Measurements from ENCODE around the gene FAM13A.
"Not testable (repeated sequence)": the region's sequence is repeated elsewhere in the genome, so short reads cannot be mapped to it uniquely, and the experiment has no call there.

FAM13A gene

DNA sequence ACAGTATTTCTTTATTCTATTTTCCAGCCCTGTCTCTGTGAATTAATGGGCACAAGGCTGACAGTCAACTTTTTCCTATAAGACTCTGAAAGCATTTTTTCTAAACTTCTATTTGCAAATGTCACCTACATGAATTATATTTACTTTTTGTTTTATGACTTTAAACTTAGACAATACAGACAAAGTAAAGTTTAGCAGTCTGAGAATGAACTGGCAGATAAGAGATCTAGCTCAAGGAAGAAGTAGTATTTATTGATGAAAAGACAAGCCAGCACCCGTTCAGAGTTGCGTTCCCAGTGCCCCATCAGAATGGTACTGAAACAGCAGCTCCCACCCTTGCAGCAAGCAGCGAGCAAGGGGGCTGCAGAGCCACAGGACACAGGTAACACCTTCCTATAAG is 148.5 kb downstream of the FAM13A start:
- Histone ChIP-seq H3K4me3 (ENCODE audit: low read length) (no peak overlapping the region), H3K9me3 (ENCODE audit: control insufficient read depth, insufficient read depth, low read length) (peaks cover 6% of the 10 kb centered on the region; the same call in 1 of the 2 replicates), H3K4me1 (ENCODE audit: control insufficient read depth, low read length) (no peaks in the 10 kb centered on the region), H3K27me3 (ENCODE audit: control insufficient read depth, low read length) (no peaks in the 10 kb centered on the region), H3F3A (ENCODE audit: control insufficient read depth, insufficient read depth) (no peaks in the 10 kb centered on the region), H3K27ac (ENCODE audit: low read depth, low read length) (no peak overlapping the region), H4K20me1 (ENCODE audit: control insufficient read depth, insufficient read depth, low read depth, low read length) (no peaks in the 10 kb centered on the region), H3K36me3 (ENCODE audit: control insufficient read depth, low read length) (no peaks in the 10 kb centered on the region), H3K9me2 (replicated peaks; ENCODE audit: control insufficient read depth, low read length) (no peaks in the 10 kb centered on the region), H3K4me2 (ENCODE audit: low read length) (no peak overlapping the region), H3K79me2 (ENCODE audit: control insufficient read depth, low read length) (no peaks in the 10 kb centered on the region)
- TF ChIP-seq, protein P1, sequence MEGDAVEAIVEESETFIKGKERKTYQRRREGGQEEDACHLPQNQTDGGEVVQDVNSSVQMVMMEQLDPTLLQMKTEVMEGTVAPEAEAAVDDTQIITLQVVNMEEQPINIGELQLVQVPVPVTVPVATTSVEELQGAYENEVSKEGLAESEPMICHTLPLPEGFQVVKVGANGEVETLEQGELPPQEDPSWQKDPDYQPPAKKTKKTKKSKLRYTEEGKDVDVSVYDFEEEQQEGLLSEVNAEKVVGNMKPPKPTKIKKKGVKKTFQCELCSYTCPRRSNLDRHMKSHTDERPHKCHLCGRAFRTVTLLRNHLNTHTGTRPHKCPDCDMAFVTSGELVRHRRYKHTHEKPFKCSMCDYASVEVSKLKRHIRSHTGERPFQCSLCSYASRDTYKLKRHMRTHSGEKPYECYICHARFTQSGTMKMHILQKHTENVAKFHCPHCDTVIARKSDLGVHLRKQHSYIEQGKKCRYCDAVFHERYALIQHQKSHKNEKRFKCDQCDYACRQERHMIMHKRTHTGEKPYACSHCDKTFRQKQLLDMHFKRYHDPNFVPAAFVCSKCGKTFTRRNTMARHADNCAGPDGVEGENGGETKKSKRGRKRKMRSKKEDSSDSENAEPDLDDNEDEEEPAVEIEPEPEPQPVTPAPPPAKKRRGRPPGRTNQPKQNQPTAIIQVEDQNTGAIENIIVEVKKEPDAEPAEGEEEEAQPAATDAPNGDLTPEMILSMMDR (IDR thresholded peaks at IDR 0.05; ENCODE audit: low read depth, low read length, poor library complexity, severe bottlenecking), result no peak
- TF ChIP-seq EZH2phosphoT487 (IDR thresholded peaks at IDR 0.05; ENCODE audit: borderline replicate concordance, low read length), result no peak

DNA sequence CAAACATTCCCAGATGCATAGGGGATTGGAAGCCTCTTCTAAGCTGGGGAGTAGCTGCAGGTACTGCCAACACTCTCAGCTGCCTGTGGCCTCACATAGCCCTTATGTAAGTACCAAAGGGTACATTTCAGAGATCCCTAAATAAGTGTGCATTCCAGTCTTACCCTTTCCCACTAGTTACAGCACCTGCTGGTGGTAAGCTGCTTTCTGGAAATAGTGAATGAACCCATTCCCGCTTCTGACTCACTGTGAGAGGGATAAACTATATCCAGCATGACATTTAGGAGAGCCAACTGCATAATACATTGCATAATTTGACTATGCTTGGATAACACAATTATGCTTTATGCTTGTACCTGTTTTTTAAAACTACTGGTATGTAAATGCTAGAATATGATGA is 149.0 kb downstream of the FAM13A start:
- H3K4me2 ChIP-seq (ENCODE audit: low read length), result no peak overlapping the region
- H4K20me1 ChIP-seq (ENCODE audit: control insufficient read depth, insufficient read depth, low read depth, low read length), result no peaks in the 10 kb centered on the region
- TF ChIP-seq EZH2phosphoT487 (IDR thresholded peaks at IDR 0.05; ENCODE audit: borderline replicate concordance, low read length), result no peak
- TF ChIP-seq, protein P1 (IDR thresholded peaks at IDR 0.05; ENCODE audit: low read depth, low read length, poor library complexity, severe bottlenecking), result no peak
- H3K79me2 ChIP-seq (ENCODE audit: control insufficient read depth, low read length), result no peaks in the 10 kb centered on the region
- no peaks in the 10 kb centered on the region for H3K27me3 ChIP-seq (ENCODE audit: control insufficient read depth, low read length)
- no peaks in the 10 kb centered on the region for H3K4me1 ChIP-seq (ENCODE audit: control insufficient read depth, low read length)
- peaks cover 6% of the 10 kb centered on the region; the same call in 1 of the 2 replicates for H3K9me3 ChIP-seq (ENCODE audit: control insufficient read depth, insufficient read depth, low read length)
- H3K4me3 ChIP-seq (ENCODE audit: low read length), result no peak overlapping the region
- no peaks in the 10 kb centered on the region for H3K36me3 ChIP-seq (ENCODE audit: control insufficient read depth, low read length)
- H3F3A ChIP-seq (ENCODE audit: control insufficient read depth, insufficient read depth), result no peaks in the 10 kb centered on the region
- no peak overlapping the region for H3K27ac ChIP-seq (ENCODE audit: low read depth, low read length)
- H3K9me2 ChIP-seq (replicated peaks; ENCODE audit: control insufficient read depth, low read length), result no peaks in the 10 kb centered on the region

DNA sequence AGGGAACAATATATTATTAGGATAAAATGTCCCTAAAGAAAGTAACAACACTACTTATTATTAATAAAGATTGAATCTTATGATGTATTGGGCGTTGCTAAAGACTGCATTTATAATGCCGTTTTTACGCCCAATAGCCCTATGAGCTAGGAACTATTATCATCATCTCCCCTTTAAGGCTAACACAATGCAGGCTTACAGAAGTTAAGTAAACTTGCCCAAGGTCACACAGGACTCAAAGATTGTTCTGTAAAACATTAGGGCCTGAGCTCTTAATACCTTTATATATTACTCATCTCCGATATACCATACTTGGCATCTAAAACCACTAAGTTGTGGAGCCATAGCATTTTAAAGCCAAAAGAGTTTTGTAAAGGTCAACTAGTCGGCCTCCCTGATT is 149.5 kb downstream of the FAM13A start:
- H3K27me3 ChIP-seq (ENCODE audit: control insufficient read depth, low read length), result no peaks in the 10 kb centered on the region
- H3K9me2 ChIP-seq (replicated peaks; ENCODE audit: control insufficient read depth, low read length), result no peaks in the 10 kb centered on the region
- H4K20me1 ChIP-seq (ENCODE audit: control insufficient read depth, insufficient read depth, low read depth, low read length), result no peaks in the 10 kb centered on the region
- no peaks in the 10 kb centered on the region for H3K36me3 ChIP-seq (ENCODE audit: control insufficient read depth, low read length)
- H3F3A ChIP-seq (ENCODE audit: control insufficient read depth, insufficient read depth), result no peaks in the 10 kb centered on the region
- no peak for TF ChIP-seq EZH2phosphoT487 (IDR thresholded peaks at IDR 0.05; ENCODE audit: borderline replicate concordance, low read length)
- TF ChIP-seq, protein P1 (IDR thresholded peaks at IDR 0.05; ENCODE audit: low read depth, low read length, poor library complexity, severe bottlenecking), result no peak
- H3K27ac ChIP-seq (ENCODE audit: low read depth, low read length), result no peak overlapping the region
- peaks cover 2% of the 10 kb centered on the region; the same call in 1 of the 2 replicates for H3K9me3 ChIP-seq (ENCODE audit: control insufficient read depth, insufficient read depth, low read length)
- no peak overlapping the region for H3K4me3 ChIP-seq (ENCODE audit: low read length)
- H3K4me1 ChIP-seq (ENCODE audit: control insufficient read depth, low read length), result no peaks in the 10 kb centered on the region
- H3K79me2 ChIP-seq (ENCODE audit: control insufficient read depth, low read length), result no peaks in the 10 kb centered on the region
- no peak overlapping the region for H3K4me2 ChIP-seq (ENCODE audit: low read length)

DNA sequence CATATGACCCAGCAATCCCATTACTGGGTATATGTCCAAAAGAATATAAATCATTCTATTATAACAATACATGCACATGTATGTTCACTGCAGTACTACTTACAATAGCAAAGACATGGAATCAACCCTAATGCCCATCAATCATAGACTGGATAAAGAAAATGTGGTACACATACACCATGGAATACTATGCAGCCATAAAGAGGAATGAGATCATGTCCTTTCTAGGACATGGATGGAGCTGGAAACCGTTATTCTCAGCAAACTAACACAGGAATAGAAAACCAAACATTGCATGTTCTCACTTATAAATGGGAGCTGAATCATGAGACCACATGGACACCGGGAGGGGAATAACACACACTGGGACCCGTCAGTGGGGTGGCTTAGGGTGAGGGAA is 152.7 kb downstream of the FAM13A start:
- H3K4me3 ChIP-seq (ENCODE audit: low read length); H3K36me3 ChIP-seq (ENCODE audit: control insufficient read depth, low read length); H3F3A ChIP-seq (ENCODE audit: control insufficient read depth, insufficient read depth); H3K9me2 ChIP-seq (replicated peaks; ENCODE audit: control insufficient read depth, low read length); H3K79me2 ChIP-seq (ENCODE audit: control insufficient read depth, low read length); H3K4me2 ChIP-seq (ENCODE audit: low read length); H3K4me1 ChIP-seq (ENCODE audit: control insufficient read depth, low read length); H4K20me1 ChIP-seq (ENCODE audit: control insufficient read depth, insufficient read depth, low read depth, low read length); H3K9me3 ChIP-seq (ENCODE audit: control insufficient read depth, insufficient read depth, low read length); H3K27ac ChIP-seq (ENCODE audit: low read depth, low read length); H3K27me3 ChIP-seq (ENCODE audit: control insufficient read depth, low read length): not testable (repeated sequence)

All from DOHH2 (cell line).